ENCODE results near the gene NGEF.

The NGEF gene

GRCh38 chr2:232884001-232884421 lies 129.0 kb downstream of the NGEF start:
- no peak for DNase-seq (ENCODE audit: low read depth)

GRCh38 chr2:232883116-232883721 lies 129.8 kb downstream of the NGEF start:
- no peak for DNase-seq (ENCODE audit: low read depth)

- no peak for DNase-seq (ENCODE audit: low read depth)
Measured at GRCh38 chr2:232882505-232883115, 130.4 kb downstream of the NGEF start.

GRCh38 chr2:232882085-232882484 lies 131.0 kb downstream of the NGEF start:
- no peak for DNase-seq (ENCODE audit: low read depth)

- no peak for DNase-seq (ENCODE audit: low read depth)
Measured at GRCh38 chr2:232880764-232881351, 132.2 kb downstream of the NGEF start.

- no peak for DNase-seq (ENCODE audit: low read depth)
Measured at GRCh38 chr2:232879618-232880494, 133.2 kb downstream of the NGEF start.

GRCh38 chr2:232878855-232879617 lies 134.0 kb downstream of the NGEF start:
- DNase-seq (ENCODE audit: low read depth) = no peak

GRCh38 chr2:232877940-232878511 lies 135.0 kb downstream of the NGEF start:
- DNase-seq (ENCODE audit: low read depth) = no peak

GRCh38 chr2:232876978-232877441 lies 136.0 kb downstream of the NGEF start:
- no peak for DNase-seq (ENCODE audit: low read depth)

GRCh38 chr2:232876161-232876977 lies 136.7 kb downstream of the NGEF start:
- no peak for DNase-seq (ENCODE audit: low read depth)

GRCh38 chr2:232875256-232876121 lies 137.6 kb downstream of the NGEF start:
- no peak for DNase-seq (ENCODE audit: low read depth)

GRCh38 chr2:232874677-232875223 lies 138.3 kb downstream of the NGEF start:
- DNase-seq (ENCODE audit: low read depth) = no peak

- DNase-seq (ENCODE audit: low read depth) = no peak
Measured at GRCh38 chr2:232873909-232874641, 139.0 kb downstream of the NGEF start.

GRCh38 chr2:232873292-232873908 lies 139.7 kb downstream of the NGEF start:
- DNase-seq (ENCODE audit: low read depth) = no peak

- DNase-seq (ENCODE audit: low read depth) = no peak
Measured at GRCh38 chr2:232872826-232873225, 140.2 kb downstream of the NGEF start.

GRCh38 chr2:232871835-232872736 lies 141.0 kb downstream of the NGEF start:
- no peak for DNase-seq (ENCODE audit: low read depth)

GRCh38 chr2:232871418-232871834 lies 141.6 kb downstream of the NGEF start:
- DNase-seq (ENCODE audit: low read depth) = no peak
